ENCODE results near the gene TBX1.

The TBX1 gene

GRCh38 chr22:19729507-19729906 lies 31.1 kb upstream of the TBX1 start:
- Histone ChIP-seq H4K20me1 (ENCODE audit: control insufficient read depth, insufficient read depth, low read depth, low read length) (no peaks in the 10 kb centered on the region), H3K36me3 (ENCODE audit: control insufficient read depth, low read length) (no peaks in the 10 kb centered on the region), H3K4me1 (ENCODE audit: control insufficient read depth, low read length) (peaks cover 5% of the 10 kb centered on the region), H3K27ac (ENCODE audit: low read depth, low read length) (no peak overlapping the region), H3K9me3 (ENCODE audit: control insufficient read depth, insufficient read depth, low read length) (no peaks in the 10 kb centered on the region), H3K4me2 (ENCODE audit: low read length) (no peak overlapping the region), H3K4me3 (ENCODE audit: low read length) (no peak overlapping the region), H3K79me2 (ENCODE audit: control insufficient read depth, low read length) (no peaks in the 10 kb centered on the region), H3F3A (ENCODE audit: control insufficient read depth, insufficient read depth) (no peaks in the 10 kb centered on the region), H3K9me2 (replicated peaks; ENCODE audit: control insufficient read depth, low read length) (no peaks in the 10 kb centered on the region), H3K27me3 (ENCODE audit: control insufficient read depth, low read length) (peaks cover 5% of the 10 kb centered on the region; the same call in 1 of the 2 replicates)
- TF ChIP-seq CTCF (IDR thresholded peaks at IDR 0.05; ENCODE audit: low read depth, low read length, poor library complexity, severe bottlenecking) (no peak), EZH2phosphoT487 (IDR thresholded peaks at IDR 0.05; ENCODE audit: borderline replicate concordance, low read length) (no peak)

- Histone ChIP-seq H3K27ac (ENCODE audit: low read depth, low read length) (no peak overlapping the region), H3K9me2 (replicated peaks; ENCODE audit: control insufficient read depth, low read length) (no peaks in the 10 kb centered on the region), H3K4me1 (ENCODE audit: control insufficient read depth, low read length) (peaks cover 5% of the 10 kb centered on the region), H3K79me2 (ENCODE audit: control insufficient read depth, low read length) (no peaks in the 10 kb centered on the region), H3K9me3 (ENCODE audit: control insufficient read depth, insufficient read depth, low read length) (no peaks in the 10 kb centered on the region), H3K4me3 (ENCODE audit: low read length) (peak overlapping the region; percentile 70; the same call in 1 of the 2 replicates), H3F3A (ENCODE audit: control insufficient read depth, insufficient read depth) (no peaks in the 10 kb centered on the region), H3K27me3 (ENCODE audit: control insufficient read depth, low read length) (peaks cover 4% of the 10 kb centered on the region; the same call in 1 of the 2 replicates), H3K36me3 (ENCODE audit: control insufficient read depth, low read length) (no peaks in the 10 kb centered on the region), H3K4me2 (ENCODE audit: low read length) (peak overlapping the region; percentile 90), H4K20me1 (ENCODE audit: control insufficient read depth, insufficient read depth, low read depth, low read length) (no peaks in the 10 kb centered on the region)
- TF ChIP-seq CTCF (IDR thresholded peaks at IDR 0.05; ENCODE audit: low read depth, low read length, poor library complexity, severe bottlenecking) (no peak), EZH2phosphoT487 (IDR thresholded peaks at IDR 0.05; ENCODE audit: borderline replicate concordance, low read length) (no peak)
These were observed 30.4 kb upstream of the TBX1 start for GRCh38 chr22:19730198-19730597.

GRCh38 chr22:19730655-19731360 lies 29.8 kb upstream of the TBX1 start:
- peak overlapping the region; percentile 90 for H3K4me2 ChIP-seq (ENCODE audit: low read length)
- H4K20me1 ChIP-seq (ENCODE audit: control insufficient read depth, insufficient read depth, low read depth, low read length), result no peaks in the 10 kb centered on the region
- no peak overlapping the region for H3K27ac ChIP-seq (ENCODE audit: low read depth, low read length)
- peaks cover 5% of the 10 kb centered on the region for H3K4me1 ChIP-seq (ENCODE audit: control insufficient read depth, low read length)
- H3F3A ChIP-seq (ENCODE audit: control insufficient read depth, insufficient read depth), result no peaks in the 10 kb centered on the region
- H3K9me3 ChIP-seq (ENCODE audit: control insufficient read depth, insufficient read depth, low read length), result no peaks in the 10 kb centered on the region
- TF ChIP-seq CTCF (IDR thresholded peaks at IDR 0.05; ENCODE audit: low read depth, low read length, poor library complexity, severe bottlenecking) (peak; percentile 92), EZH2phosphoT487 (IDR thresholded peaks at IDR 0.05; ENCODE audit: borderline replicate concordance, low read length) (no peak)
- H3K9me2 ChIP-seq (replicated peaks; ENCODE audit: control insufficient read depth, low read length), result no peaks in the 10 kb centered on the region
- no peaks in the 10 kb centered on the region for H3K36me3 ChIP-seq (ENCODE audit: control insufficient read depth, low read length)
- H3K79me2 ChIP-seq (ENCODE audit: control insufficient read depth, low read length), result no peaks in the 10 kb centered on the region
- H3K4me3 ChIP-seq (ENCODE audit: low read length), result peak overlapping the region; percentile 70
- peaks cover 4% of the 10 kb centered on the region; the same call in 1 of the 2 replicates for H3K27me3 ChIP-seq (ENCODE audit: control insufficient read depth, low read length)

Measured in DOHH2 (cell line).